GM12874 (cell line): ENCODE results near the gene VPS51.

Experiments used
- CTCF ChIP-seq: IDR thresholded peaks from 2 replicates; pipeline ENCODE4 v1.5.1; 2011; ENCODE audit warnings: low read depth, mild to moderate bottlenecking, control low read depth, low read length, moderate library complexity; ENCODE audit not compliant: insufficient read depth

VPS51 gene

GRCh38 chr11:65127473-65128181 lies 31.6 kb downstream of the VPS51 start:
- TF ChIP-seq CTCF, result no peak

GRCh38 chr11:65128182-65129145 lies 32.5 kb downstream of the VPS51 start:
- TF ChIP-seq CTCF, result no peak

GRCh38 chr11:65129649-65130441 lies 33.8 kb downstream of the VPS51 start:
- TF ChIP-seq CTCF, result no peak

GRCh38 chr11:65130631-65131416 lies 34.8 kb downstream of the VPS51 start:
- no peak for TF ChIP-seq CTCF

- no peak for TF ChIP-seq CTCF
These were observed 35.4 kb downstream of the VPS51 start for GRCh38 chr11:65131417-65131776.

- TF ChIP-seq CTCF, result no peak
These were observed 35.9 kb downstream of the VPS51 start for GRCh38 chr11:65131895-65132237.
